AG09319 (cell line): Measurements from ENCODE around the gene SLC6A11.

Experiments
- DNase-seq: peaks from one replicate; pipeline ENCODE4 v3.0.0-alpha.2; 2010; ENCODE audit warnings: low read depth; ENCODE audit errors: extremely low read depth
- TF ChIP-seq, protein P1 (sequence below): IDR thresholded peaks from 2 replicates; pipeline ENCODE4 v1.5.1; 2011; ENCODE audit warnings: low read depth, mild to moderate bottlenecking, inconsistent platforms, low read length, moderate library complexity

SLC6A11 gene

GRCh38 chr3:10986592-10986991, 170.6 kb downstream of the SLC6A11 start:
- TF ChIP-seq, protein P1, sequence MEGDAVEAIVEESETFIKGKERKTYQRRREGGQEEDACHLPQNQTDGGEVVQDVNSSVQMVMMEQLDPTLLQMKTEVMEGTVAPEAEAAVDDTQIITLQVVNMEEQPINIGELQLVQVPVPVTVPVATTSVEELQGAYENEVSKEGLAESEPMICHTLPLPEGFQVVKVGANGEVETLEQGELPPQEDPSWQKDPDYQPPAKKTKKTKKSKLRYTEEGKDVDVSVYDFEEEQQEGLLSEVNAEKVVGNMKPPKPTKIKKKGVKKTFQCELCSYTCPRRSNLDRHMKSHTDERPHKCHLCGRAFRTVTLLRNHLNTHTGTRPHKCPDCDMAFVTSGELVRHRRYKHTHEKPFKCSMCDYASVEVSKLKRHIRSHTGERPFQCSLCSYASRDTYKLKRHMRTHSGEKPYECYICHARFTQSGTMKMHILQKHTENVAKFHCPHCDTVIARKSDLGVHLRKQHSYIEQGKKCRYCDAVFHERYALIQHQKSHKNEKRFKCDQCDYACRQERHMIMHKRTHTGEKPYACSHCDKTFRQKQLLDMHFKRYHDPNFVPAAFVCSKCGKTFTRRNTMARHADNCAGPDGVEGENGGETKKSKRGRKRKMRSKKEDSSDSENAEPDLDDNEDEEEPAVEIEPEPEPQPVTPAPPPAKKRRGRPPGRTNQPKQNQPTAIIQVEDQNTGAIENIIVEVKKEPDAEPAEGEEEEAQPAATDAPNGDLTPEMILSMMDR, result no peak
- DNase-seq, result no peak

- TF ChIP-seq, protein P1, result no peak
- no peak for DNase-seq
These were observed 172.1 kb downstream of the SLC6A11 start for GRCh38 chr3:10988001-10988665.

DNA sequence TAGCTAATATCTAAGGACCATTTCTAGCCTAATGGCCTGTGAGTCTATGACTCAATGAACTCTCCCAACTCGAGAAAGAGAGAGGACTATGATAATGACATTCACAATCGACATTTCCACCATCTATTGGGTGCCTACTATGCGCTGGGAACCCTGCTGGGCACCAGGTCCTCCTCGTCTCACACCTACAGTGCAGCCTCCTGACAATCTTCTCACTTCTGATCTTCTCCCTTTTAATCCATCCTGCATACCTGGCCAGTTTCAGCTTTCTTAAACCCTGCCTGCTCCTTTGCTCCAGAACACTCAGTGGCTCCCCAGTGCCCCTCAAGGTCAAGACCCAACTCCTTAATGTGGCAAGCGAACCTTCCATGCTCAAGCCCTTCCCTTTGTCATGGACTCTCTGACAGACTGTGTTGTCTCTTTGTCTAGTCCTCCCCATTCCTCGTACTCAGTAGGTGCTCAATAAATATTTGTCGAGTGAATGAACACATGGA, 173.0 kb downstream of the SLC6A11 start:
- TF ChIP-seq, protein P1, result no peak
- no peak for DNase-seq
